Sigmoid colon (tissue), 4 donors: ENCODE measurements around the gene FAAP24.

Source experiments
- CTCF ChIP-seq, 4 experiments: fragments of 450-650 bp in 3 of 4; fragments of 200-600 bp in 1 of 4; IDR thresholded peaks; one replicate each; pipeline ENCODE4 v1.5.1; 2016 to 2019; ENCODE audit warnings: antibody characterized with exemption in 4 of 4, mild to moderate bottlenecking in 3 of 4, moderate library complexity in 2 of 4
- POLR2A ChIP-seq, 2 donors: fragments of 450-650 bp; IDR thresholded peaks; one replicate each; pipeline ENCODE4 v1.6.1; 2016; ENCODE audit warnings: antibody characterized with exemption in 2 of 2, mild to moderate bottlenecking in 2 of 2, moderate library complexity in 2 of 2
- POLR2AphosphoS5 ChIP-seq, 4 donors: sonication (generic); formaldehyde crosslinking; IDR thresholded peaks; one replicate each; pipeline ENCODE4 v1.6.1; 2017; ENCODE audit warnings: antibody characterized with exemption in 4 of 4

DNA sequence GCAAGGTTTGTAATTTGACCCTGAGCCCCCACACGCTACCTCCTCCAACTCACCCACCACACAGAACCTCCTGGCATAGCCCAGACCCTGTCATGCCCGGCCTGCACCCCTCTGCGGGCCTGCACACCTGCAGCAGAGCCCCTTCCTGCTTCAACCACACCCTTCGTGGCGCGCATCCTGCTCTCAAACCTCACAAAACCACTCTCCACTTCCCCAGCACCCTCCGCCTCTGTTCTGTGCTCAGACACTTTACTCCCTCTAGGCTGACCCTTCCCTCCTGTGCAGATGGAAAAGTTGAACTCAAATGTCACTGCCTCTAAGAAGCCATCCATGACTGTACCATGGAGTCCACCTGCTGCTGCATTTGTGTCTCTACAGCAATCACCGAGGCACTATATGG is 28.5 kb downstream of the FAAP24 start:
- no peak for TF ChIP-seq CTCF (IDR thresholded peaks at IDR 0.05)
- no peak for TF ChIP-seq POLR2A (IDR thresholded peaks at IDR 0.05)
- no peak for TF ChIP-seq POLR2AphosphoS5 (IDR thresholded peaks at IDR 0.05)
